NCI-H128 (cell line): ENCODE measurements around the gene GALNT17.

Source experiments
- DNase-seq: peaks from one replicate; lab custom pipeline; 2025; ENCODE audit not compliant: unreplicated experiment; lab: John Stamatoyannopoulos, UW

The GALNT17 gene

DNA sequence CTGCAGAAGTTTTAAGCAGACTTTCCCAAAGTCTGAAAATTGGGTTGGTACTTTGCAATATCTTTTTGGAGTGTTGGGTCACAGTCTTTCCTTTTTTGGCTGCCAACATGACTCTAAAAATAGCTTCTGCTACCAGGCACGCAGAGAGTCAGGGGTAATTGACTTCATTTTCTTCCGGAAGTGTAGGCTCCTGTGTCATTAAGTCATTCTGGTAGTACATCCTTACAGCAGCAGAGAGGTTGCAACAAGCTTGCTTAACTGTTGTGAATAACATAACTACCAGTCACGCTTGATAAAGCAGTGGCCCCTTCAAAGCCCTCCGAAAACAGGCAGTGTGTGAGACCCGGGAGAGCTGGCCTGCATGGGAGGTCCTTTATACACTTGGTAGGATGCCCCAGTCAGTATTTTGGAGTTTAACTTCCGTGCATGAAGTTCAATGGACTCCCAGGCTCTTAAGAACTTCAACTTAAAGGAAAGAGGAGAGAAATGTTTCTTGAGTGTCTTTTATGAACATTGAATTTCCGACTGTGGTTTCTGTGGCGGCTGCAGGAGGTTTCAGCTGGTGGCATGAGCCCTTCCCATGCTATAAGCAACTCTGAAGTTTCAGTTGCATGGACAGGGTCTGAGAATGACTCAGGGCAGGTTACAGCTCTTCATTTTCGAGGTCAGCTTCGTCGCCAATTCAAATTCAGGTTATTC is 310.7 kb downstream of the GALNT17 start:
- DNase-seq, result no peak

DNA sequence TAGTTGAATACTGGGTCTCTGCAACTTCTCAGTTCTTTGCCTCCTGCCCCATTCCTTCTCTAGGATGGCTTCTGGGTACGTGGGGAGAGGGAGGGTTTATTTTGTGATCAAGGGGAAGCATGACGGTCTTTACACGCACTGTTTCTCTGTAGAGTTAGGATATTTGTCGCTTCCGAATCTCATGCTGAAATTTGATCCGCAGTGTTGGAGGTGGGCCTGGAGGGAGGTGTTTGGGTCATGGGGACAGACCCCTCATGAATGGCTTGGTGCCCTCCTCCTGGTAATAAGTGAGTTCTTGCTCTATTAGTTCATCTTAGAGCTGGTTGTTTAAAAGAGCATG is 311.2 kb downstream of the GALNT17 start:
- no peak for DNase-seq

DNA sequence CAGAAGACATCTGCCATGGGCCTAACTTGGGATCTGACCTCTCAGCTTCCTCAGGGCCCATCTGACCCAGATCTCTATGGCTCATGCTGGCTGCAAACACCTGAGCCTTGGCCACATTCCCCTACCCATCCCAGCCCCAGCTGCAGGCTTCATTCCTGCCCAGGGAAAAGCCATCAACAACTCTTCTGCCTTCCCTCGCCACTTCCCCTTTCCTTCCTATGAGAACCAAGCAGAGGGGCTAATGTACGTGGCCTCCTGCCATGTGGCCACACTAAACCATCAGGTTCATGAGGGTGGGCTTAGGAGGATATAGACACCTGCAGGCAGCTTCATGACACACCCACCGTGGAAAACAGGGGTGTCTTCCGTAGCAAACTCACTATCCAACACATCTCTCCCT is 312.2 kb downstream of the GALNT17 start:
- no peak for DNase-seq

DNA sequence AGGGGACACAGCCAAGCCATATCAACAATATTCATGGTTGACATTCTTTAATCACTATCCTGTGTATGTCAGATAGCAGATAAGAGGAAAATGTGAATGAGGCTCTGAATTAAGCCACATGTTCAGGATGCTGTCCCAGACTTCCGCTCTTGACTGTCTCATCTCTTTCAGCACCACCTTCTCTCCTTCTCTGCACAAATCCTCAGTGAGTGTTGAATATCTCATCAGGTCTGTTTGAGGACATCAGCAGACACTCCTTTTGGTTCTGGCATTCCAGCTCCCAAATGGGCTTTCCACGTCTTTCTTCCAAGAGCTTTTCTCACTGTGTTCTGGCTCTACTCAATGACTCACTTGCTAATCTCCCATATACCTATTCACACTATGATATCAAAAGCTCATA is 321.7 kb downstream of the GALNT17 start:
- no peak for DNase-seq

DNA sequence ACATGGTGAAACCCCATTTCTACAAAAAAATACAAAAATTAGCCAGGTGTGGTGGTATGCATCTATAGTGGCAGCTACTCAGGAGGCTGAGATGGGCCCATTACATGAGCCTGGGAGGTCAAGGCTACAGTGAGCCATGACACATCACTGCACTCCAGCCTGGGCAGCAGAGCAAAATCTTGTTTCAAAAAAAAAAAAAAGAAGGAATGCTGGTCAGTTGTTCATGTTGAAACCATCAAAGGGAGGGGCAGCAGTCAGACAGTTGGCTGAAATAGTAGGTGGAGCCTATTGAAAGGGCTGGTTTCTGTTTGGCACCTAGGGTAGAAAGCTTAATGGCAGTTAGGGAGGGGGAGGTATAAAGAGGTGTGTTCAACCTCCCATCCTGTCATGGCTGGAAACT is 323.0 kb downstream of the GALNT17 start:
- DNase-seq, result no peak

DNA sequence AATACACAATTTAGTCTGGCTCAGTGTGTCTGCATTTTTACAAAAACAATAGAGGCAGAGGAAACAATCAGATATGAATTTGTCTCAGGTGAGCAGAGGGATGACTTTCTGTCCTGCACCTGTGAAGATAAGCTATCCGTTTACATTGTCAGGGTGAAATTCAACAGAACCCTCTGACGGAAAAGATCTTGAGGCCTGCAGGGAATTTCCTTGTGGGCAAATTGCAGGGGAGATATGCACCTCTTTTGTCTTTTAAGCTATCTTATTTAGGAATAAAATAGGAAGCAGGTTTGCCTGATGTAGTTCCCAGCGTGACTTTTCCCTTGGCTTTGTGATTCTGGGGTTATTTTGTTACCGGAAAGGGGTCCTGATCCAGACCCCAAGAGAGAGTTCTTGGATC is 325.1 kb downstream of the GALNT17 start:
- no peak for DNase-seq

DNA sequence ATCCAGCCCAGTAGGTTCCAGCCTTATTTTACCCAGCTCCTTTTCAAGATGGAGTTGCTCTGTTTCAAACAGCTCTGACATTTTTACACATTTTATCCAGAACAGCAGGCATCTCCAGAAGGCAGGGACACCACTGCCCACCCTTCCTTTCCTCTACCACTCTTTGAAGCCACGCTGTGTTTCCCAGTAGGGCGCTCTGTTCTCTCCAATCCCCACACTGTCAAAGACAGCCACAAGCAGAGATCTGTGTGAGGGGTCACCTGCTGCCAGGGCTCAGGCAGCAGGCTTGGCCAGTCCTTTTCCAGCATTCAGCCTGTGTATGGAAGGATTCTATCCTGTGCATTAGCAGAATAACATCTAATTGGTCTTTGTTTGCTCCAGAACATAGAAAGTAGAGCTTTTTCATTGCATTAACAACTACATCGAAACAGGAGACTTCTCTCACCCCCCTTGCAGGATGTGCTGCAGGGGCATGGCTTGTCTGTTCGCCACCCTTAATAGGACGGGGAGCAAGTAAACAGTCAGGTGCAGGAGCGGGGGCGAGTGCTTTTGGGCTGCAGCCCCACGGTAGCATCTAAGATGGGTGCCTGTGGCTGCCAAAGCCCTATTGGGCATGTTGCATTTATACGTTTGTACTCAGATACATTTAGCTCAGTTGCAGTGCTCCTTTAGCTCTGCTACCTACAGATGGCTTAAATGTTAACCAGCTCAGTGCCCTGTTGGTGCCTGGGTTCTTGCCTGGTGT is 326.1 kb downstream of the GALNT17 start:
- DNase-seq, result no peak

DNA sequence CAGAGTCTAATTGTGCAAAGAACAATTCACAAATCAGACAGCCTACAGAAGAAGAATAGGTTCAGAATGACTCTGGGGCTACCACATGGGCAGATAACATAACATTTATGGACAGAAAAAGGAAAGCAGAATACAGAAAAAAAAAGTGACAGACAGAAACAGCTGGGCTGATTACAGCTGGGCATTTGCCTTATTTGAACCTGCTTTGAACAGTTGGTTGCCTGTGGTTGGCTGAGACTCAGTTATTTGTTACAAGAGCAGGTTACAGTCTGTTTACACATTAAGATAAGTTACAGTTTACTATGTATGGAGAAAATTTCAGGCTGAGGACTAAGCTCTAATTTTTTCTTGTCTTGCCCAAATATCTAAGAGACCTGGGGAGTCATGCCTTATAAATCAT is 327.2 kb downstream of the GALNT17 start:
- no peak for DNase-seq

DNA sequence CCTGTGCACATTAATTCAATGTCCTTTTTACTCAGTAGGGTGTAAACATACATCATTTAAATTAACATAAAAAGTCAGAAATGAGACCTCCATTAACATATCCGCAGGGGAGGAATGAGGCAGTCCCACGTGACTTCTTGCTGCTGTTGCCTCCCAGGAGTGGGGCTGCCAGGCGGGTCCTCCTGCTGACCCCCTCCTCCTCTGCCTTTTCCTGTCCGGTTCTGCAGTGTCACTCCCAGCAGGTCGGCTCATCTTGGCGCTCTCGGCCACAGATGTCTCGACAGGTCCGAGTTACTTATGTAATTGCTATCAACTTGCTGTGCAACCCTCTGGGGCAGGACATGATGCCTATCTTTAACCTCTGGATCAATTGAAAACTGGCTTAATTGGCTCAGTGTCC is 329.6 kb downstream of the GALNT17 start:
- DNase-seq, result no peak

DNA sequence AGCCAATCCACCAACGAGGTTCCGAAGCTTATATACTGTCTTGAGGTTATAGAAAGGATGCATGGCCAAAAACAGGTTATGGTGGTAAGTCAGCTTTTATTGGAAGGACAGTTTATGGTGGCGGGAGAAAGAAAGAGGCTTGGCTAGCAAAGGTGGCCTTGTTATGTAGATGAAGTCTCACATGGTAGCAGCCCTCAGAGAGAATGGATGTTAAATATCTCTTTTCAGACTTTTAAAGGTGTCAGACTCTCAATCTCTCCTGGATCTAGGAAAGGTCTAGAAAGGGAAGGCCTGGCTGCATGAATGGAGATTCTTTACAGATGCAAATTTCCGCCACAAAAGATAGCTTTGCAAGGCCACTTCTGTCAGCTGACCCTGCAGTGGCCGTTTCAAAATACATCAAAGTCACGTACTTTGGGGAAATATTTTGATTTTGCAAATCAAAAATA is 333.8 kb downstream of the GALNT17 start:
- DNase-seq, result no peak

DNA sequence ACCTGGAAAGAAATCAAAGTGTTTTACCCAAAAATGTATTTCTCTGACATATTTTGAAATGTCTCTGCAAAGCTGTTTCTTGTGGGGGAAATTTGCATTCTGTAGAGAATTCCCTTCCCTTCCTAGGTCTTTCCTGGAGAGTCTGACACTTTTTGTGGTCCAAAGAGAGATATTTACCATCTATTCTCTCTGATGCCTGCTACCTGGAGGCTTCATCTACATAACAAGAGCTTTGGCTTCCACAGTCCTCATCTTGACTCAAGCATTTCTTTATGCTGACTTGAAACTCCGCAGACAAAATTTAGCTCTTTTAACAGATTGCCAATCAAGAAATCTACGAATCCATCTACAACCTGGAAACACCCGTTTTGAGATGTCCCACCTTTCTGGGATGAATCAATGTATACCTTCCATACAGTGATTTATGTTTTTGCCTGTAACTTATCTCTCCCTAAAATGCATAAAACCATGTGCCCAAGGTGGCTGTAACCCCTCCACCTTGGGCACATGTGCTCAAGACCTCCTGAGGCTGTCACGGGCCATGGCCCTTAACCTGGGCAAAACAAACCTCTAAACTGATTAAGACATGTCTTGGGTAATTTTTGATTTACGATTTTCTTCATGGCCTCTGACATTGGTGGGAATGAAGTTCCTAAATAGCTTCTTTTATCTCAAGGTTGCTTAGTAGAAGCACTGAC is 334.7 kb downstream of the GALNT17 start:
- DNase-seq, result no peak

DNA sequence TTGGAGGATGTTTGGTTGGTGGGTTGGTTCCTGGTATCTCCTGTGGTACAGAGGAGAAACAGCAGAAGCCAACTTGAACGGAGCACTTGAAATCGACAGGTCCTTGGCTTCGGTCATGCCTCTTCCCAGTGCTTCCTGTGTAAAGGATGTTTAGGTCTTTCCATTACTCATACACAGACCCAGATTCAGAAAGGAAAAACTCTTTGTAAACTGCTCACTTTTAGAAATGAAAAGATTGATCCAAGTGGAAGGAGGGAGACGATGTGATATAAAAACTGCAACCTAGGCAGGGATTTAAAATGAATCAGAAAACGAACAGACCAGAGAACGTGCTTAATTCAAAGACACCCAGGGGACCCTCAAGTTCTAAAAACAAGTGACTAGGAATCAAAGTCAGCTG is 338.4 kb downstream of the GALNT17 start:
- no peak for DNase-seq

DNA sequence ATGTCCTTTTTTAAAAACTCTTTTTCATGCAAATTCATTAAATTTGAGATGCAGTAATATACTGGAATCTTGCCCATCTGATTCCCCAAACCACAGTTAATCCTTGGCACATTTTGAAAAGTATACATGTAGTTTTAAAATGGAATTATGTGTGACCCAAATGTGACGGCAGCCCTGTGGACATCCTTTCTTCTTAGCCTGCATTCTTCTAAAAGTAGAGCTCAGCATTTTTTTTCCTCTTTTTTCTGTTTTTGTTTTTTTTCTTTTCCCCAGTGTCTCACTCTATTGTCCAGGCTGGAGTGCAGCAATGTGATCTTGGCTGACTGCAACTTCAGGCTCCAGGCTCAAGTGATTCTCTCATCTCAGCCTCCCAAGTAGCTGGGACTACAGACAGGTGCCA is 338.9 kb downstream of the GALNT17 start:
- no peak for DNase-seq

DNA sequence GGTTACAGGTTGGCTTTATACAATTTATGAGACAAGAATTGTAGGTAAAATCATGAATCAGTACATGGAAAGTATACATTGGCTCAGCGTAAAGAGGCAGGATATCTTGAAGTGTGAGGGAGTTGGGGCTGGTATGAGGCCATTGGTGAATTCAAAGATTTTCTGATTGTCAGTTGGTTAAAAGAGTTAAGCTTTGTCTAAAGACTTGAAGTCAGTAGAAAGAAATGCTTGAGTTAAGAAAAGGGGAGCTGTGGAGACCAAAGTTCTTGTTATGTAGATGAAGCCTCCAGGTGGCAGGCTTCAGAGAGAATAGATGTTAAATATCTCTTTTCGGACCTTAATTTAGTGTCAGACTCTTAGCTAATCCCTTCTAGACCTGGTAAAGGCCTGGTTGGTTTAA is 341.0 kb downstream of the GALNT17 start:
- no peak for DNase-seq

DNA sequence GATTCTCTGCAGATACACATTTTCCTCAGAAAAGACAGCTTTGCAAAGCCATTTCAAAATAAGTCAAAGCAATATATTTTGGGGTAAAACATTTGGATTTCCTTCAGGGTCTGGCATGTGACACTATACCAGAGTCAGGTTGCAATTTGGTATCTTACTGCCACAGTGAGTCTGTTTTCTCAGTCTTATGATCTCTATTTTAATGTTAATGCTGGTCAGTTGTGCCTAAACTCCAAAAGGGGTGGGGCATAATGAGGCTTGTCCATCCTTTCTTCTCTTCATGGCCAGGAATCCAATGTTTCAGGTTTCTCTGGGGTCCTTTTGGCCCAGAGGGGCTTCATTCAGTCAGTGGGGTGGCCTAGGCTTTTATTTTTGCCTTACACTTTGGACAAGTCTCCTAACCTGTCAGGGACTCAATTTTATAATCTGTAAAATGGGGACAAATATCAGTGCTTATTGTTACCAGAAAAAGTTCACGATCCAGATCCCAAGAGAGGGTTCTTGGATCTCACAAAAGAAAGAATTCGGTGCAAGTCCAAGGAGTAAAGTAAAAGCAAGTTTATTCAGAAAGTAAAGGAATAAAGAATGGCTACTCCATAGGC is 341.5 kb downstream of the GALNT17 start:
- no peak for DNase-seq

DNA sequence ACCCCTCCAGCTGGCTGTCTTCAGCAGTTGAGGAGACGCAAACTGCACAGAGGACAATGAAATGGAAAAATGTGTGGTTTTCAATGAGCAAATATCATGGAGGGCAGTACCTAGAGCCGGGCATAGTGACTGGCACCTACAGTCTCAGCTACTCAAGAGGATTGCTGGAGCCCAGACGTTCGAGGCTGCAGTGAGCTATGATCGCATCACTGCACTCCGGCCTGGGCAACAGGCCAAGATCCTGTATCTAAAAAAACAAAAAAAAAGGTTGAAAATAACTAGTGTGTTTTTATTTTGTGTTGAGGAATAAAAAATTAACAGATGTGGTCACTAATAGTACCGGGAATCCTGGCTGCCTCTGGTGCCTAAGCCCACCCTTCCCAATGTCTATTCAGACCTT is 345.5 kb downstream of the GALNT17 start:
- DNase-seq, result no peak

DNA sequence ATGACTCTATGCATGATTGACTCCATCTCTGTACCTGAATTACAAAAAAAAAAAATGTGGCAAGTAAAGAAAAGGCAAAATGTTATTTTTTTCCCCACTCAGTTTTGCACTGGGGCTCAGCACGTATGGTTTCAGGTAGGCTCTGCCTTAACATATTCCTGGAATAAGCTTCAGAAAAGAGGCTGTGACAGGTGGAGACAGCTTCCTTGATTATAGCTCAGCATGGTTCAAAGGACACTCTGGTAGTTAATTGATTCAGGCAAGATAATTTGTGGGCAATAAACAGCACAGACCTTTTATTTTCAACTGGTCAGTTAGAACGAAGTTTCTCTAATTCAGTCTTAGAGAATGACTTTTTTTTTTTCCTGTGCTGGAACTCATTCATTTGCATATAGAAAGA is 347.3 kb downstream of the GALNT17 start:
- DNase-seq, result no peak

DNA sequence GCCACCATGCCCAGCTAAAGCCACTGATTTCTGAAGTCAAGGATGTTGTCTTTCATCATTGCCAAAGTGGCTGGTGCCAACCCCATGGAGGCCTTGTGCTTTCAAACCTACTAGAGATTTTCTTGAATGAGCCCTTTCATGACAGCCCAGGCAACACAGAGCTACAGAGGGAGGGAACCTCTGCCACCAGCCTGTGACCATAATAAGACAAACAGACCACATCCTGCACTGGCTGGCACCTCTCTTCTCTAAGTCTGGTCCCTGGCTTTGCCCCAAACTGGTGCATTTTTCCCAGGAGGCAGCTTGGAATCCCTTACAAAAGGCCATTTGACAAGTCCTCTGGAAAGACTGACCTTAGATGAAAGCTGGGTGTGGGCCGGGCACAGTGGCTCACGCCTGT is 348.8 kb downstream of the GALNT17 start:
- DNase-seq, result no peak

DNA sequence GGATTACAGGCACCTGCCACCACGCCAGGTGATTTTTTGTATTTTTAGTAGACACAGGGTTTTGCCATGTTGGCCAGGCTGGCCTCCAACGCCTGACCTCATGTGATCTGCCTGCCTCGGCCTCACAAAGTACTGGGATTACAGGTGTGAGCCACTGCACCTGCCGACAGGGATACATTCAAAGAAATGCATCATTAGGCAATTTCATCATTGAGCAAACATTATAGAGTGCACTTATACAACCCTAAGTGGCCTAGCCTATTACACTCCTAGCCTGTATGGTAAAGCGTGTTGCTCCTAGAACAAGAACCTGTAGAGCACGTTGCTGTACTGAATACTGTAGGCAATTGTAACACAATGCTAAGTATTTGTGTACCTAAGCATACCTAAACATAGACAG is 350.3 kb downstream of the GALNT17 start:
- DNase-seq, result no peak

DNA sequence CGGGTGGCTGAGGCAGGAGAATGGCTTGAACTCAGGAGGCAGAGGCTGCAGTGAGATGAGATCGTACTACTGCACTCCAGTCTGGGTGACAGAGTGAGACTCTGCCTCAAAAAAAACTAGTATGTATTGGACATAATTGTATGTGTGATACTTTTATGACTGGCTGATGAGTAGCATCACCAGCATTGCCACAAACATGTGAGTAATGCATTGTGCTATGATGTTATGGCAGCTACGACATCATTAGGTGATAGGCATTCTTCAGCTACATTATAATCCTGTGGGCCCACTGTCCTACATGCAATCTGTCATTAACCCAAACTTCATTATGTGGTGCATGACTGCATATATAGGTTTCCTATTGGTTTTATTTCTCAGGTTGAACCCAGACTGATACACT is 352.4 kb downstream of the GALNT17 start:
- DNase-seq, result no peak

DNA sequence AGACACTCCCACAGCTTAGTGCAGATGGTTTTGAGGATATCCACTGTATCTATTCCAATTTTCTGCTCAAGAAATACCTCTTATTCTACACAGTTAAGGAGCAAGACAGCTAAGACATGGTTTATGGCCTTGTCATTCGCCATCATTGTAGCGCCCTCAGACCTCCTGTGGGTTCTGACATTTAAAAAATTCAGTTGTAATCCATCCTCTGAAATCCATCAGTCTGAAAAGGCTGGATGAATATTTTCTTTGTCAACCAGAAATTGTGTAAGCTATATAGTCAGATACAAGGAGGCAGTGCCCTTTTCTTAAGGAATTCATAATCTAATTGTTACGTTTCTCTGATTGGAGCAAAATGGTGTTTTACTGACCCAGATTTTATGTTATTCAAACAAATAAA is 353.6 kb downstream of the GALNT17 start:
- no peak for DNase-seq

DNA sequence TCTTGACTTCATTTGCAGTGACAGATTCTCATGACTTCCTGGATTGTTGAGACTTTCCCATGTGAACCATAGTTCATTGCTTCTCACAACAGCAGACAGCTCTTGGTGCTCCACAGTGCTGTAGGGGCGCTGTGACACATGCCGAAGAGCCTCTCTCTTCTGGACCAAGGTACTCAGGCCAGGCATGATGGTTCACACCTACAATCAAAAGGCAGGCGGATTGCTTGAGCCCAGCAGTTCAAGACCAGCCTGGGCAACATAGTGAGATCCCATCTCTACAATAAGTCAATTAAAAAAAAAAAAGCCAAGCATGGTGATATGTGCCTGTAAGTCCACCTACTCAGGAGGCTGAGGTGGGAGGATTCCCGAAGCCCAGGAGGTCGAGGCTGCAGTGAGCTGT is 354.5 kb downstream of the GALNT17 start:
- no peak for DNase-seq
